GM18520 (cell line): ENCODE measurements around the gene NPAS3.

Experiments
- ATAC-seq: cut with Tn5 transposase; IDR thresholded peaks from one replicate; pipeline ENCODE4 v1.9.1; 2021; ENCODE audit not compliant: unreplicated experiment

Gene NPAS3

GRCh38 chr14:33692762-33693161 is 754.1 kb downstream of the NPAS3 start:
- ATAC-seq = no peak

GRCh38 chr14:33693237-33693636 is 754.6 kb downstream of the NPAS3 start:
- ATAC-seq = no peak

GRCh38 chr14:33696165-33696564 is 757.5 kb downstream of the NPAS3 start:
- no peak for ATAC-seq

- no peak for ATAC-seq
Observed at GRCh38 chr14:33699300-33699983, 760.8 kb downstream of the NPAS3 start.

GRCh38 chr14:33700052-33700451 is 761.4 kb downstream of the NPAS3 start:
- no peak for ATAC-seq

- ATAC-seq = no peak
Observed at GRCh38 chr14:33702293-33702692, 763.6 kb downstream of the NPAS3 start.

GRCh38 chr14:33704481-33704880 is 765.8 kb downstream of the NPAS3 start:
- ATAC-seq = no peak

GRCh38 chr14:33705490-33705889 is 766.8 kb downstream of the NPAS3 start:
- ATAC-seq = no peak

- ATAC-seq = no peak
Observed at GRCh38 chr14:33707716-33708115, 769.0 kb downstream of the NPAS3 start.

GRCh38 chr14:33709283-33709682 is 770.6 kb downstream of the NPAS3 start:
- ATAC-seq = no peak

- no peak for ATAC-seq
Observed at GRCh38 chr14:33709711-33710110, 771.0 kb downstream of the NPAS3 start.

- ATAC-seq = no peak
Observed at GRCh38 chr14:33710273-33710672, 771.6 kb downstream of the NPAS3 start.

- ATAC-seq = no peak
Observed at GRCh38 chr14:33711194-33711593, 772.5 kb downstream of the NPAS3 start.

GRCh38 chr14:33711811-33712216 is 773.1 kb downstream of the NPAS3 start:
- ATAC-seq = no peak

GRCh38 chr14:33714527-33715226 is 776.0 kb downstream of the NPAS3 start:
- ATAC-seq = no peak

GRCh38 chr14:33715227-33715528 is 776.5 kb downstream of the NPAS3 start:
- no peak for ATAC-seq

GRCh38 chr14:33716921-33717320 is 778.2 kb downstream of the NPAS3 start:
- no peak for ATAC-seq

GRCh38 chr14:33717866-33718265 is 779.2 kb downstream of the NPAS3 start:
- ATAC-seq = no peak

GRCh38 chr14:33720284-33720787 is 781.7 kb downstream of the NPAS3 start:
- no peak for ATAC-seq

- no peak for ATAC-seq
Observed at GRCh38 chr14:33726685-33727084, 788.0 kb downstream of the NPAS3 start.

GRCh38 chr14:33727606-33728005 is 788.9 kb downstream of the NPAS3 start:
- no peak for ATAC-seq

GRCh38 chr14:33728010-33728498 is 789.4 kb downstream of the NPAS3 start:
- no peak for ATAC-seq
